ENCODE results near the gene PCBP3. TPM values are rescaled to one million over a fixed set of nuclear protein-coding genes. Genes with fewer than 3 reads are reported as not detected.

Gene PCBP3
- total and polyA plus RNA-seq, 10 of the 15 experiments (the other 5 are each of a cell fraction or from before 2014, with no cell fraction given): 0.09 to 1.3 (median 0.46) TPM; not detected in 3

DNA sequence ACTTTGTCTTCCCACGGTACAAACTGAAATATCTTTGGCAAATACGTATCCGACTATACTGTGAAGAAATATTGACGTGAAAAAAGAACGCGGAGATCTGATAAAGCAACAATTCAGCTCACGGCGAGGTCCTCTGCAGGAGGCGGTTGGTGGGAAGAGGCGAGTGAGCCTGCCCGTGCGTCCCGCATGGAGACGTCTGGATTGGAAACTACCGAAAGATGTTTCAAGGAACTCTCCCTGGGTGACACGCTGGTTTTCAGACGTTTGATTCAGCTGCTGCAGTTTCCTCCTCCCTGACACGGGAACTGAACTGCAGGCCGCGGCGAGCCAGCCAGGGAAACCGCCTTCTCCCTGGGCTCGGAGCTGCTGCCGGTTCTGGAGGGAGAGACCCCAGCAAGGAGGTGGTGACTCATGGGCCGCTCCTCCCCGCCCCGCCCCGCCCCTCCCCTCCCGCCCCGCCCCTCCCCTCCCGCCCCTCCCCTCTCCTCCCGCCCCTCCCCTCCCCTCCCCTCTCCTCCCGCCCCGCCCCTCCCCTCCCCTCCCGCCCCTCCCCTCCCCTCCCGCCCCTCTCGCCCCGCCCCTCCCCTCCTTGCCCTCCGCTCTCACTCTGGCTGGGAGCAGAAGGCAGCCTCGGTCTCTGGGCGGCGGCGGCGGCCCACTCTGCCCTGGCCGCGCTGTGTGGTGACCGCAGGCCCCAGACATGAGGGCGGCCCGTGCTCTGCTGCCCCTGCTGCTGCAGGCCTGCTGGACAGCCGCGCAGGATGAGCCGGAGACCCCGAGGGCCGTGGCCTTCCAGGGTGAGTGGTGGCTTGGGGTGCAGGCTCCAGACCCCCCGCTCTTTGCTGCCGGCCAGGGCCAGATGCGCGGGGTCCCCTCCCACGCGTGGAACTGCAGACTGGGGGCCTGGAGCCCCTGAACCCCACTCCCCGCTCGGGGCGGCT is 337.9 kb downstream of the PCBP3 start, which contains the start of gene COL6A1:
TSS of gene COL6A1 (plus strand) at position 620 of the 941 bp plus-strand sequence. CDS start at position 701, 81 bp downstream.
- ATAC-seq (peak; percentile 55), FAIRE-seq (no peak), DNase-seq (ENCODE audit: low read depth, low spot score) (no peak)
- no TSS peak for BruUV-seq (replicated peaks)
- H3K4me1 ChIP-seq (ENCODE audit: control insufficient read depth, insufficient read depth, low read length): no peaks in the 10 kb centered on the region; the same call in 1 of the 2 replicates
- H3K4me2 ChIP-seq (ENCODE audit: control insufficient read depth, insufficient read depth): peak within 1 kb of the TSS; percentile 71
- WGBS (ENCODE audit: insufficient coverage, insufficient replicate concordance, low lambda C conversion rate, missing lambda C conversion rate): 13% methylated on average over 43 of the region's 63 CpGs
- no peaks in the 10 kb centered on the region for H3K36me3 ChIP-seq (ENCODE audit: control insufficient read depth in 2 of 2, insufficient read depth in 2 of 2, low read length in 1 of 2)
- no peak within 1 kb of the TSS for H3K27ac ChIP-seq (ENCODE audit: control insufficient read depth, insufficient read depth)
- peaks cover 0 to 3% of the 10 kb centered on the region in 2 experiments; a peak in 2 of 4 replicates for H3K27me3 ChIP-seq (replicated peaks in 1 of 2; ENCODE audit: control insufficient read depth in 2 of 2, insufficient read depth in 2 of 2, low read length in 1 of 2)
- CTCF ChIA-PET: no interaction called here
- RAD21 ChIA-PET (ENCODE audit: unreplicated experiment): no interaction called here
- SMC1A ChIA-PET (ENCODE audit: uncharacterized antibody, unreplicated experiment): no interaction called here
- POLR2A ChIA-PET: no interaction called here
- TF ChIP-seq IKZF1 (conservative IDR thresholded peaks at IDR 0.05) (0 out of 2 replicates have a peak, but pooled peaks have one; percentile 35), MXI1 (IDR thresholded peaks at IDR 0.05; ENCODE audit: low read depth, low read length) (no peak), MEF2B (IDR thresholded peaks at IDR 0.05; ENCODE audit: partially characterized antibody, poor library complexity, severe bottlenecking) (no peak), ZNF274 (IDR thresholded peaks at IDR 0.05; ENCODE audit: insufficient read depth, insufficient read length) (no peak)
- no peaks in the 10 kb centered on the region for H3K79me2 ChIP-seq (ENCODE audit: control insufficient read depth, insufficient read depth, low read length)
- no peaks in the 10 kb centered on the region for H4K20me1 ChIP-seq (ENCODE audit: control insufficient read depth, insufficient read depth)
- 0 out of 2 replicates have a peak within 1 kb of the TSS, but pooled peaks have one; percentile 22 for H3K9ac ChIP-seq (ENCODE audit: control insufficient read depth, insufficient read depth, low read length)
- in situ Hi-C loops (cut with MboI): no loop called here
- H3K9me3 ChIP-seq (replicated peaks; ENCODE audit: control insufficient read depth, insufficient read depth, low read length): no peaks in the 10 kb centered on the region
- H2AFZ ChIP-seq (ENCODE audit: control insufficient read depth, low read depth, low read length): no peak within 1 kb of the TSS; the same call in none of the 2 replicates
- no peak within 1 kb of the TSS for H3K4me3 ChIP-seq
- intact Hi-C loops (cut with micrococcal nuclease; ENCODE audit: unreplicated experiment): no loop called here

DNA sequence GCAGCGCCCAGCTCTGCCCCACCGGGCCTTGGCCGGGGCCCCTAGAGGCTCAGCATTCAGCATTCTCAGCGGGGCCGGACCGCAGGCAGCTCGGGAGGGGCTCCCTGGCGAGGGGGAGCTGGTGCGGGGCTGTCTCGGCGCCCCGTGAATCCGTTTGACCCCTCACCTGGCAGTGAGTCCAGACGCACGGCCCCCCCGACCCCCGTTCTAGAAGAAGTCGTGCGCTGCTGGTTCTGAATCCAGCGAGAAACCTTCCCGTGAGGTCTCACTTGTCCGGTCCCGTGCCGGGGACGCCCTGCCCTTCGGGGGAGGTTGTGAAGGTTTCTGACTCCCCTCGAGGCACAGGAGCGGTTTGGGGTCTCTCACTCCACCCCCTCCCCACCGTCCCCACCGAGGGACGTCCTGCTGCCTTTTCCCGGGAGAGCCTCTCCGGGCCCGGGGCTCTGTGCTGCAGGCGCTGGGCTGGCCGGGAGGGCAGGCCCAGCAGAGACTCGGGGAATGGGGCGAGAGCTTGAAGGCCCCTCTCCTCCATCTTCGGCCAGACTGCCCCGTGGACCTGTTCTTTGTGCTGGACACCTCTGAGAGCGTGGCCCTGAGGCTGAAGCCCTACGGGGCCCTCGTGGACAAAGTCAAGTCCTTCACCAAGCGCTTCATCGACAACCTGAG is 338.7 kb downstream of the PCBP3 start:
- Histone ChIP-seq H4K20me1 (ENCODE audit: control insufficient read depth, insufficient read depth) (no peaks in the 10 kb centered on the region), H3K27me3 (replicated peaks in 1 of 2; ENCODE audit: control insufficient read depth in 2 of 2, insufficient read depth in 2 of 2, low read length in 1 of 2) (peaks cover 0 to 3% of the 10 kb centered on the region in 2 experiments; a peak in 2 of 4 replicates), H3K27ac (ENCODE audit: control insufficient read depth, insufficient read depth) (no peak overlapping the region), H3K4me3 (no peak overlapping the region), H2AFZ (ENCODE audit: control insufficient read depth, low read depth, low read length) (no peak overlapping the region), H3K4me1 (ENCODE audit: control insufficient read depth, insufficient read depth, low read length) (no peaks in the 10 kb centered on the region; the same call in 1 of the 2 replicates), H3K9me3 (replicated peaks; ENCODE audit: control insufficient read depth, insufficient read depth, low read length) (no peaks in the 10 kb centered on the region), H3K9ac (ENCODE audit: control insufficient read depth, insufficient read depth, low read length) (no peak overlapping the region), H3K4me2 (ENCODE audit: control insufficient read depth, insufficient read depth) (peak overlapping the region; percentile 71), H3K79me2 (ENCODE audit: control insufficient read depth, insufficient read depth, low read length) (no peaks in the 10 kb centered on the region), H3K36me3 (ENCODE audit: control insufficient read depth in 2 of 2, insufficient read depth in 2 of 2, low read length in 1 of 2) (no peaks in the 10 kb centered on the region)
- WGBS (ENCODE audit: insufficient coverage, insufficient replicate concordance, low lambda C conversion rate, missing lambda C conversion rate): 10% methylated on average over 44 of the region's 45 CpGs
- intact Hi-C loops (cut with micrococcal nuclease; ENCODE audit: unreplicated experiment): no loop called here
- POLR2A ChIA-PET: no interaction called here
- no TSS peak for BruUV-seq (replicated peaks)
- RAD21 ChIA-PET (ENCODE audit: unreplicated experiment): no interaction called here
- CTCF ChIA-PET: no interaction called here
- in situ Hi-C loops (cut with MboI): no loop called here
- peak; percentile 29; the same call in 1 of the 3 replicates for ATAC-seq
- no peak for FAIRE-seq
- SMC1A ChIA-PET (ENCODE audit: uncharacterized antibody, unreplicated experiment): no interaction called here
- DNase-seq (ENCODE audit: low read depth, low spot score): no peak
- TF ChIP-seq GABPA (IDR thresholded peaks at IDR 0.05; ENCODE audit: low read depth): no peak
- no peak for TF ChIP-seq ZSCAN29 (IDR thresholded peaks at IDR 0.05)
- no peak for TF ChIP-seq SMC3 (IDR thresholded peaks at IDR 0.05; ENCODE audit: borderline replicate concordance, low read length)
- TF ChIP-seq, protein P1, sequence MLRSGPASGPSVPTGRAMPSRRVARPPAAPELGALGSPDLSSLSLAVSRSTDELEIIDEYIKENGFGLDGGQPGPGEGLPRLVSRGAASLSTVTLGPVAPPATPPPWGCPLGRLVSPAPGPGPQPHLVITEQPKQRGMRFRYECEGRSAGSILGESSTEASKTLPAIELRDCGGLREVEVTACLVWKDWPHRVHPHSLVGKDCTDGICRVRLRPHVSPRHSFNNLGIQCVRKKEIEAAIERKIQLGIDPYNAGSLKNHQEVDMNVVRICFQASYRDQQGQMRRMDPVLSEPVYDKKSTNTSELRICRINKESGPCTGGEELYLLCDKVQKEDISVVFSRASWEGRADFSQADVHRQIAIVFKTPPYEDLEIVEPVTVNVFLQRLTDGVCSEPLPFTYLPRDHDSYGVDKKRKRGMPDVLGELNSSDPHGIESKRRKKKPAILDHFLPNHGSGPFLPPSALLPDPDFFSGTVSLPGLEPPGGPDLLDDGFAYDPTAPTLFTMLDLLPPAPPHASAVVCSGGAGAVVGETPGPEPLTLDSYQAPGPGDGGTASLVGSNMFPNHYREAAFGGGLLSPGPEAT (IDR thresholded peaks at IDR 0.05; ENCODE audit: low read depth): no peak
- TF ChIP-seq, protein P2, sequence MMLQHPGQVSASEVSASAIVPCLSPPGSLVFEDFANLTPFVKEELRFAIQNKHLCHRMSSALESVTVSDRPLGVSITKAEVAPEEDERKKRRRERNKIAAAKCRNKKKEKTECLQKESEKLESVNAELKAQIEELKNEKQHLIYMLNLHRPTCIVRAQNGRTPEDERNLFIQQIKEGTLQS (IDR thresholded peaks at IDR 0.05; ENCODE audit: borderline replicate concordance, extremely low read depth, low read depth, low read length): no peak
- TF ChIP-seq, protein P3, sequence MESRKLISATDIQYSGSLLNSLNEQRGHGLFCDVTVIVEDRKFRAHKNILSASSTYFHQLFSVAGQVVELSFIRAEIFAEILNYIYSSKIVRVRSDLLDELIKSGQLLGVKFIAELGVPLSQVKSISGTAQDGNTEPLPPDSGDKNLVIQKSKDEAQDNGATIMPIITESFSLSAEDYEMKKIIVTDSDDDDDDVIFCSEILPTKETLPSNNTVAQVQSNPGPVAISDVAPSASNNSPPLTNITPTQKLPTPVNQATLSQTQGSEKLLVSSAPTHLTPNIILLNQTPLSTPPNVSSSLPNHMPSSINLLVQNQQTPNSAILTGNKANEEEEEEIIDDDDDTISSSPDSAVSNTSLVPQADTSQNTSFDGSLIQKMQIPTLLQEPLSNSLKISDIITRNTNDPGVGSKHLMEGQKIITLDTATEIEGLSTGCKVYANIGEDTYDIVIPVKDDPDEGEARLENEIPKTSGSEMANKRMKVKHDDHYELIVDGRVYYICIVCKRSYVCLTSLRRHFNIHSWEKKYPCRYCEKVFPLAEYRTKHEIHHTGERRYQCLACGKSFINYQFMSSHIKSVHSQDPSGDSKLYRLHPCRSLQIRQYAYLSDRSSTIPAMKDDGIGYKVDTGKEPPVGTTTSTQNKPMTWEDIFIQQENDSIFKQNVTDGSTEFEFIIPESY (IDR thresholded peaks at IDR 0.05): no peak
- no peak for TF ChIP-seq RB1 (IDR thresholded peaks at IDR 0.05; ENCODE audit: borderline replicate concordance)

Measured in GM12878 (cell line).